GM18526 (cell line): ENCODE results near the gene STAT5B.

Source experiments
- POLR2A ChIP-seq: IDR thresholded peaks from 3 replicates; pipeline ENCODE4 v1.6.1; 2011; ENCODE audit not compliant: insufficient read length; ENCODE audit errors: extremely low read depth

STAT5B gene

GRCh38 chr17:42276359-42276608 lies at the start of gene STAT5B:
STAT5B (minus strand) TSS chr17:42276391; CDS start chr17:42232127, 44,264 bp downstream.
- peak; percentile 62 for TF ChIP-seq POLR2A

GRCh38 chr17:42325026-42325425 lies 48.8 kb upstream of the STAT5B start:
- TF ChIP-seq POLR2A = no peak

- no peak for TF ChIP-seq POLR2A
Observed at GRCh38 chr17:42323268-42323773, 47.1 kb upstream of the STAT5B start.

GRCh38 chr17:42322382-42323267 lies 46.4 kb upstream of the STAT5B start:
- TF ChIP-seq POLR2A = no peak

- no peak for TF ChIP-seq POLR2A
Observed at GRCh38 chr17:42321555-42321954, 45.4 kb upstream of the STAT5B start.

- no peak for TF ChIP-seq POLR2A
Observed at GRCh38 chr17:42317266-42317845, 41.2 kb upstream of the STAT5B start.

- no peak for TF ChIP-seq POLR2A
Observed at GRCh38 chr17:42316755-42317154, 40.6 kb upstream of the STAT5B start.

GRCh38 chr17:42315402-42316156 lies 39.4 kb upstream of the STAT5B start:
- TF ChIP-seq POLR2A = no peak

GRCh38 chr17:42313773-42314566 lies 37.8 kb upstream of the STAT5B start:
- no peak for TF ChIP-seq POLR2A

- TF ChIP-seq POLR2A = no peak
Observed at GRCh38 chr17:42313389-42313772, 37.2 kb upstream of the STAT5B start.

- no peak for TF ChIP-seq POLR2A
Observed at GRCh38 chr17:42312285-42313130, 36.3 kb upstream of the STAT5B start.

GRCh38 chr17:42312035-42312284 lies 35.8 kb upstream of the STAT5B start:
- TF ChIP-seq POLR2A = no peak

GRCh38 chr17:42311240-42312034 lies 35.2 kb upstream of the STAT5B start:
- no peak for TF ChIP-seq POLR2A

GRCh38 chr17:42310787-42311215 lies 34.6 kb upstream of the STAT5B start:
- no peak for TF ChIP-seq POLR2A
